Endothelial cell of umbilical vein (primary cell): ENCODE measurements around the gene NECTIN4.

Experiments
- CTCF ChIP-seq, 2 donors: IDR thresholded peaks; 1 replicate in 1 of 2; 2 replicates in 1 of 2; pipeline ENCODE4 v1.5.1; 2011; ENCODE audit warnings: low read length in 2 of 2, mild to moderate bottlenecking in 2 of 2, moderate library complexity in 2 of 2, control low read depth in 1 of 2, inconsistent platforms in 1 of 2, low read depth in 1 of 2; ENCODE audit not compliant: insufficient read depth in 1 of 2; ENCODE audit errors: extremely low read depth in 1 of 2
- EZH2 ChIP-seq: IDR thresholded peaks from 2 replicates; pipeline ENCODE4 v1.6.1; 2012; ENCODE audit warnings: borderline replicate concordance, low read depth, mild to moderate bottlenecking, moderate library complexity, low read length, inconsistent platforms; ENCODE audit not compliant: severe bottlenecking
- GATA2 ChIP-seq: IDR thresholded peaks from 2 replicates; pipeline ENCODE4 v1.7.0; 2011; ENCODE audit warnings: low read depth, mild to moderate bottlenecking, moderate library complexity, mixed read lengths, low read length; ENCODE audit not compliant: insufficient read length, insufficient read depth
- JUN ChIP-seq: IDR thresholded peaks from 2 replicates; pipeline ENCODE4 v1.6.1; 2011; ENCODE audit warnings: borderline replicate concordance, low read depth; ENCODE audit not compliant: insufficient read length, insufficient read depth
- MAX ChIP-seq: IDR thresholded peaks from 2 replicates; pipeline ENCODE4 v1.6.1; 2011; ENCODE audit not compliant: insufficient read depth, insufficient read length
- MYC ChIP-seq: IDR thresholded peaks from one replicate; pipeline ENCODE4 v1.6.1; 2011; ENCODE audit warnings: mild to moderate bottlenecking, low read depth, low read length
- POLR2A ChIP-seq: IDR thresholded peaks from 2 replicates; pipeline ENCODE4 v1.6.1; 2012; ENCODE audit warnings: low read depth, mild to moderate bottlenecking, control low read depth, low read length
- POLR2AphosphoS5 ChIP-seq: IDR thresholded peaks from 2 replicates; pipeline ENCODE4 v1.6.1; 2012; ENCODE audit warnings: low read depth, mild to moderate bottlenecking, control low read depth, low read length, moderate library complexity; ENCODE audit not compliant: insufficient read depth

- no peak for TF ChIP-seq CTCF (IDR thresholded peaks at IDR 0.05; ENCODE audit: extremely low read depth in 1 of 2, insufficient read depth in 1 of 2, low read depth in 1 of 2, low read length in 2 of 2)
- no peak for TF ChIP-seq POLR2A
- TF ChIP-seq EZH2: no peak
- TF ChIP-seq MYC: no peak
- no peak for TF ChIP-seq POLR2AphosphoS5
- TF ChIP-seq MAX: no peak
- TF ChIP-seq JUN: no peak
- no peak for TF ChIP-seq GATA2
These were observed 5.9 kb upstream of the NECTIN4 start for GRCh38 chr1:161095230-161095629.
